Stimulated activated CD4-positive, alpha-beta T cell treated with anti-CD3 and anti-CD28 coated beads, Interleukin-12 subunit alpha, Interleukin-12 subunit beta, amount 100 ng/mL, for 4 hours (primary cell): ENCODE measurements around the gene OSBPL5.

Experiments
- DNase-seq: peaks from one replicate; pipeline ENCODE4 v3.0.0-alpha.2; 2020

The OSBPL5 gene

GRCh38 chr11:3197878-3198528, 32.9 kb upstream of the OSBPL5 start:
- no peak for DNase-seq

DNA sequence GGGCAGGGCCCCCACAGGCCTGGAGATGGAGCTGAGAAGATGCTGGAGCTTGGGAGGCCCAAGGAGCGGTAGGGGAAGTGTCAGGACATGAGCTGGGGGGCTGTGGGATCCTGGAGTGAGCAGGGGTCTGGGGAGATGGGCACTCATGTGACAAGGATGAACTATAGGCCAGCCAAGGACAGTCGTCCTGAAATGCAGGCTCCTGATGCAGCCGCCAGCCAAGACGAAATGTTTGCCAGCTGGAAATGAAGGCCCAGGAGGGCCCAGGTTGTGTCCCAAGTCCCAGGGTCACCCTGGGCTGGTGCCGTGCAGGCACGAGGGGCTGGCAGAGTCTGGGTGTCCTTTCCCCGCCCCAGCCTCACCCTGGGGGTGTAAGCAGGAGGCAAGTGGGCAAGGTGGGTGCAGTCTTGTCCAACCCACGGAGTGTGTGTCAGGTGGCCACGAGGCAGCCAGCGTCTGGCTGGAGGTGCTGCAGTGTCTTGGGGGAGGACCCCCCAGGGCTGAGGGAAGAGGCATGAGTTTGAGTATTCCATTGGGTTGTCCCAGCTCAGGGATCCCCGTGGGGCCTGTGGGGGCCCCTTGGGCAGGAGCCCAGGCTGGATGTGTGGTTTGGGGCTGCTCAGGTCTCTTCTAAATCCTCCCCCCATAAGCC, 32.1 kb upstream of the OSBPL5 start:
- DNase-seq: no peak

DNA sequence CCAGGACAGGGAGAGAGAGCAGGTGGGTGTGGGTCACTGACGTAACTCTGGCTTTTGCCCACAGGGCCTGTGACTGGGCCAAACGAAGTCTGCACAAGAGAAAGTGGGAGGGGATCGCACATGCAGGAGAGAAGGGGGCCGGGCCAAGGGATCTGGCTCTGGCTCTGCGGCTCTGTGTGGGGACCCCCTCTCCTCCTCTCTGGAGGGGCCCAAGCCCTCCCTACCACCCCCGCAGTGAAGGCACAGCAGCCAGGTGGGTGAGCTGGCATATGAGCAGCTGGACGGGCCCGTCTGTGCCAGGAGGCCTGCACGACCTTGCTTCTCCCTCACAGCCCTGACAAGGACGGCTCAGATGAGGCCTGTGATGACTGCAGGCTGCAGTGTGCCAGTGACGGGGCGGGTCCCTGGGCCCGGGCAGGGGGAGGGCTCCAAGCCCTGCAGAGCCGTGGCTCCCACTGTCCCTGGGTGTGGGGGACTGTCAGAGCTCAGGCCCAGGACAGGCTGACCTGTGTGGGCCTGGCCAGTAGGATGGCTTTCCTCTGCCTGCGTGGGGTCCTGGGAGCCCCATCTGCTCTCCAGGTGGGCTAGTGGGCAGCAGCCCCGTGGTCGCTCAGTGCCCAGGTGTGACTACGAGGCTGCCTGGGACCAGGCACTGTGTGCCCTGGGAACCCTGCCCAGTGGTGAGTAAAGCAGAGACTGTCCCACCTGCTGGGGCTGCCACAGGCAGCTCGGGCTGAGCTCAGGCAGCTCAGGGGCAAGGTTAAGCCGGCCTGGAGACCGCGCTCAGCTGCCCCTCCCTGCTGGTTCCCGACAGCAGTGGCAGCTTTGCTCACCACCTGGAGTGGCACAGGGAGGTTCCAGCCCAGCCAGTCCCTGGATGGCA, 31.3 kb upstream of the OSBPL5 start:
- DNase-seq: no peak

- DNase-seq: no peak
These were observed 30.4 kb upstream of the OSBPL5 start for GRCh38 chr11:3195251-3196160.

DNA sequence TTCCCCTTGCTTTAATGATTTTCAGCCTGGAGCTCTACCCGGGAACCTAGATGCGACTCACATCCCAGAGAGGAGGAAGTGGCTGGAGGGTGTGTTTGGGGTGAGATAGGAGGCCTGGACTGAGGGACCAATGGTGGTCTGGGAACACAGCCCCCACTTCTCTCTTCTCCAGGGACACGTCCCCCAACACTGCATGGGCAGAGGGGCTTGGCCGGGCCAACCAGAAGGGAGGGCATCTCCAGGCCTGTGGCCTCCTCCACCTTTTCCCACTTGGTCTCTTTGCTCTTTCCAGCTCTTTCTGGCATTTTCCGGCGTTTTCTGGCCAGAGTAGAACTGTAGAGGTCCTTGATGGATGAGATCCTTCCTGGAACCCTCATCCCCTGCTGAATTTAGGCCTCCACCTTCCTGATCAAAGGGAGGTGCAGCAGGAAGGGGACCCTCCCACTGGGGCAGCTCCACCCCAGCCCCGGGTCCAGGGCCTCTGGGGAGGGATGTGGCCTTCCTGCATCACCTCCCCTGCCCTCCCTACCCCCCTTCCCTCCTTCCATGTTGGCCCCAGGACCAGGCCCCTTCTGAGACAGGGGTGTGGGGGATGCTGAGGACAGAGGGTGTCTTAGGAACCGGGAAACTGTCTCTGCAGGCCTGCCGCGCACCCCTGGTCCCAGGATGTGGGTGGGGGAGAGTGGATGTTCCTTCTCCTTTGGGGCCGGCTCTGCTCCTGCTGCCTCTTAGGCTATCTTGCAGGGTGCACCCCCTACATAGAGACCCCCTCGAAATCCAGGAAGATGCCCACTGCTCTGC, 29.1 kb upstream of the OSBPL5 start:
- DNase-seq: no peak

GRCh38 chr11:3193373-3194015, 28.4 kb upstream of the OSBPL5 start:
- no peak for DNase-seq

DNA sequence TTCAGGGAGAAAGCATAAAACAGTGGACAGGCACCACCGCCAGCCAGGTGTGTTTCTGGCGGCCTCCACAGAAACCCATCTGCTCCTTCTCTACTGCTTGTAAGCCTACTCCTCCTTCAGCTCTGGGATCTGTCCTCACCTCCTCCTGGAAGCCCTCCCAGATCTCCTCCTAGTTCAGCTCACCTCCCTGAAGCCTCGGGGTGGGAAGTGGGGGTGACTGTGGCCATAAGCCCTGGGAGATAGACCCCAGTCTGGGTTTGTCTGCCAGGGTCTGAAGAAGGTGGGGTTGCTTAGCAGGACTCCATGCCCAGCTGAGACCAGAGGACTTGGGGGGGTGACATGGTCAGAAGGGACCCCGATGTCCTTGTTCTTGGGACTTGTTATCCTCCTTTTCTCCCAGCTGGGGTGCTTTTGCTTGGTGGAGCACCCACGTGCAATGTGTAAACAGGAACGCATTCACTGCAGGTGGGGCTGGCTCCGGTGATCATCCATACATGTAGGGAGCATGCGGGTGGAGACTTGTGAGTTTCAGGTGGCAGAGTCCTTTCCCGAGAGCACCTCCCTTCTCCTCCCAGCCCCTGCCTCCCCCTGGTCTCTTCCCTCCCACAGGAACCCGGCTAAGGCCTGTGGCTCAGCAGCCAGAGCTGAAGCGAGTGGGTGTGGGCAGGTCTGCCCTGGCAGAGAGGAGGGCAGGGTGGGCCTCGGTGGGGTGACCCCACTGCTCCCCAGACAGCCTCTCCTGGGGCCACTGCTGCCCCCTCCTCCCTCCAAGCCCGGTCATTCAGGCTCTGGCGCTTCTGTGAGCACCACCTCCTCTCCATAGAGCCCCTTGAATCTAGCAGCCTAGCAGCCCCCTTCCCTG, 27.6 kb upstream of the OSBPL5 start:
- no peak for DNase-seq

GRCh38 chr11:3191586-3192324, 26.6 kb upstream of the OSBPL5 start:
- DNase-seq: no peak

GRCh38 chr11:3190600-3190999, 25.5 kb upstream of the OSBPL5 start:
- DNase-seq: no peak

GRCh38 chr11:3189886-3190583, 24.9 kb upstream of the OSBPL5 start:
- no peak for DNase-seq

GRCh38 chr11:3189196-3189843, 24.2 kb upstream of the OSBPL5 start:
- DNase-seq: no peak

DNA sequence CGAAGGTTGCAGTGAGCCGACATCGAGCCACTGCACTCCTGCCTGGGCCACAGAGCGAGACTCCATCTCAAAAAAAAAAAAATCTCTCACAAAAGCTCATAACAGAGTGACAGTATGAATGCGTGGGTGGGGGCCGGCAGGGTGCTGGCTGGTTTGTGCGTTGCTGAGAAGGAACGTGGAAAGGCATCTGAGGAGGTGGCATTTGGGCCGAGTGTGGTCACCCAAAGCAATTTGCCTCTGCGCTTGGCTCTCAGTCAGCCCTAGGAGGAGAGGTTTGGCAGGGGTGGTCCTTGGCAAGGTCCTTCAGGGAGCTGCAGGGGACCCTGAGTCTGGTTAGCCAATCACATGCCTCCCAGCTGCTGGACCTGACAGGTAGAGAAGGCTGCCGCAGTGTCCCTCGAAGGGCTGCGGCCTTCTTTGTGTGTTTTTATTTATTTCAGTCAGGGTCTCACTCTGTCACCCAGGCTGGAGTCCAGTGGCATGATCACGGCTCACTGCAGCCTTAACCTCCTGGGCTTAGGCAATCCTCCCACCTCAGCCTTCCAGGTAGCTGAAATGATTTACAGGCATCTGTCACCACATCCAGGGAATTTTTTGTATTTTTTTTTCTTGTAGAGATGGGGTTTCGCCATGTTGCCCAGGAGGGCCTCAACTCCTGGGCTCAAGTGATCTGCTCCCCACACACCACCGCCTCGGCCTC, 23.5 kb upstream of the OSBPL5 start:
- DNase-seq: no peak

GRCh38 chr11:3186166-3186953, 21.2 kb upstream of the OSBPL5 start:
- no peak for DNase-seq

- DNase-seq: no peak
These were observed 19.7 kb upstream of the OSBPL5 start for GRCh38 chr11:3184732-3185347.

DNA sequence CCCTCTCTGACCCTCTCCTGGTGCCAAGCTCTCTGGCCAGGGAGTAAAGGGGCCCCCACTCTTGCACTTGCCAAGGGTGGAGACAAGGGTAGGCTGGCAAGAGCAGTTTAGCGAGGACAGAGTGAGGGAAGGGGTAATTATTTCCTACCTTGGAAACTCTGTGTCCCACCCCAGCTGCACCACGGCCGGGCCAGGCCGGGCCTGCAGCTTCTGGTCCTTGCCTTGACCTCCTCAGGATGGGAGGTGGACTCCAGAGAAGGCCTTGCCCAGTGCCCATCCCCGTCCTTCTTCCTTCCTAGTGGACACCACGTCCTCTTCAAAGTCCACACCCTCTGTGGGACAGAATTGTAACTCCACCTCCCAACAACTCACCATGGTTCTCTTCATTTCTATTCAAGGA, 18.4 kb upstream of the OSBPL5 start:
- no peak for DNase-seq

DNA sequence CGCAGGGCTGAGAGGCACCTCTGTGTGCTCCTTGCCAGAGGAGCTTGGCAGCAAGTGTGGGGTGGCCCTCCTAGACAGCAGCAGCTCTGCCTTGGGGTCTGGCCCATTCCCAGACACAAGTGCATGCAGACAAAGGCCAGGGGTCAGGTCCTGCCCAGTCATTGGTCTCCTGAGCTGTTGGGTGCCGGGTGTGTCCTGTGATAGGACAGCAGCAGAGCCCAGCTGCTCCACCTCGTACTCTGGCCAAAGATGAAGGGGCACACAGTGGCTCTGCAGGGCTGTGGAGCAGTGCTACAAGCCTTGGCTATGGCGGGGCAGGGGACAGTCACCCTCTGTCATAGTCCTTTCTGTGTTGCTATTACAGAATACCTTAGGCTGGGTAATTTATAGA, 17.3 kb upstream of the OSBPL5 start:
- no peak for DNase-seq
